Astrocyte (in vitro differentiated cells and primary cell): ENCODE results near the gene ELF1.

ENCODE experiments used
- EZH2 ChIP-seq: IDR thresholded peaks from 2 replicates; pipeline ENCODE4 v1.6.1; 2012; ENCODE audit warnings: mild to moderate bottlenecking, low read length, inconsistent platforms; ENCODE audit not compliant: insufficient read depth
- TF ChIP-seq, protein P1 (sequence below): IDR thresholded peaks from 2 replicates; pipeline ENCODE4 v1.5.1; 2011; ENCODE audit warnings: low read depth, mild to moderate bottlenecking, inconsistent platforms, low read length, moderate library complexity; ENCODE audit not compliant: insufficient read depth

DNA sequence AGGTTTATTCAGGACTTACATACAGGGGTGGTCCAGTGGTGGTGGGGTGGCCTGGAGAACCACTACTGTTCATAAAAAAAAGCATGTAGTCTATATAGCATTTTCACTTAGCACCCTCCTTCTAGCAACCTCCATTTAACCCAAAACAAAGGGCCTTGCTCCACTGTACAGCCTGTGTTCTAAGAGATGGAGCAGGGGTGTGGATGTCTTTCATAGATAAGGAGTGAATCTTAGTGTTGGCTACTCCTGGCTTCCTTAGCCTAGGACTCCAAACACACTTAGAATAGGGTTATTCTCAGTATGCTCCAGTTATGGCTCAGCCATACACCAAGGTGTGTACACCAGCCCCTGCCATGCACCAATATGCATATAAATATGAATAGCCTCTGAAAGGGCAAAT lies 95.2 kb downstream of the ELF1 start:
- TF ChIP-seq, protein P1, sequence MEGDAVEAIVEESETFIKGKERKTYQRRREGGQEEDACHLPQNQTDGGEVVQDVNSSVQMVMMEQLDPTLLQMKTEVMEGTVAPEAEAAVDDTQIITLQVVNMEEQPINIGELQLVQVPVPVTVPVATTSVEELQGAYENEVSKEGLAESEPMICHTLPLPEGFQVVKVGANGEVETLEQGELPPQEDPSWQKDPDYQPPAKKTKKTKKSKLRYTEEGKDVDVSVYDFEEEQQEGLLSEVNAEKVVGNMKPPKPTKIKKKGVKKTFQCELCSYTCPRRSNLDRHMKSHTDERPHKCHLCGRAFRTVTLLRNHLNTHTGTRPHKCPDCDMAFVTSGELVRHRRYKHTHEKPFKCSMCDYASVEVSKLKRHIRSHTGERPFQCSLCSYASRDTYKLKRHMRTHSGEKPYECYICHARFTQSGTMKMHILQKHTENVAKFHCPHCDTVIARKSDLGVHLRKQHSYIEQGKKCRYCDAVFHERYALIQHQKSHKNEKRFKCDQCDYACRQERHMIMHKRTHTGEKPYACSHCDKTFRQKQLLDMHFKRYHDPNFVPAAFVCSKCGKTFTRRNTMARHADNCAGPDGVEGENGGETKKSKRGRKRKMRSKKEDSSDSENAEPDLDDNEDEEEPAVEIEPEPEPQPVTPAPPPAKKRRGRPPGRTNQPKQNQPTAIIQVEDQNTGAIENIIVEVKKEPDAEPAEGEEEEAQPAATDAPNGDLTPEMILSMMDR = no peak
- no peak for TF ChIP-seq EZH2
